ENCODE results near the gene CD52. TPM values are rescaled to one million over a fixed set of nuclear protein-coding genes. Genes with fewer than 3 reads are reported as not detected.

CD52 gene
- total and polyA plus RNA-seq, 4 donors, result 6.8 to 600 (median 320) TPM

DNA sequence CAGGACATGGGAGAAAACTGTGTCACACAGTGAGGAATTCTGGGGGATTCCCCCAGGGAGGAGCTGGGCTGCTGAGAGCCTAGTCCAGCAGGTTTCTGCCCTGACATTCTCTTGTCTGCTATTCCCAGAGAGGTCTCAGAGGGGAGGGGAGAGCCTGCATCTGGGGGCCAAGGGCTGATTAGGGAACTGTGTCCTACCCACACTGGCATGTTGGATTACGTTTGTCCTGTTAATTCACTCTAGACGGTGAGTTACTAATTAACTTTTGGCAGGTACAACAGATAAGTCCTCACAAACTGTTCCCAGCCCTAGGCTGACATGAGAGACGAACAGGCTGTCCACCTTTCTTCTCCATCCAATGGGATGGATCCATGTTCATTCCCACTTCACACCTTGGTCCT, 40.5 kb upstream of the CD52 start:
- Histone ChIP-seq H3K4me1 (ENCODE audit: control insufficient read depth in 5 of 5, insufficient read depth in 5 of 5, low read length in 5 of 5) (peaks cover 9 to 38% (median 29%) of the 10 kb centered on the region in 5 donors), H3K36me3 (ENCODE audit: control insufficient read depth in 4 of 4, insufficient read depth in 4 of 4, low read length in 4 of 4) (peaks cover 0 to 13% (median 7%) of the 10 kb centered on the region in 4 donors), H3K4me3 (no peak overlapping the region), H3K27ac (ENCODE audit: low read depth in 1 of 2, low read length in 1 of 2) (peak overlapping the region; percentile 63 to 96), H3K9me3 (ENCODE audit: control insufficient read depth in 4 of 4, insufficient read depth in 3 of 4, low read length in 3 of 4) (no peaks in the 10 kb centered on the region), H3K9ac (ENCODE audit: insufficient read depth in 1 of 2, low read length in 2 of 2) (no peak overlapping the region), H3K27me3 (ENCODE audit: control insufficient read depth in 3 of 3, insufficient read depth in 3 of 3, low read length in 2 of 3) (no peaks in the 10 kb centered on the region)
- ATAC-seq (ENCODE audit: insufficient read depth, low FRiP score) (no peak), DNase-seq (no peak)
- 67 to 83% methylated on average over 3 of the region's 3 CpGs for WGBS, 2 donors
- no peak for TF ChIP-seq CTCF (IDR thresholded peaks at IDR 0.05; ENCODE audit: control extremely low read depth, extremely low read depth)

DNA sequence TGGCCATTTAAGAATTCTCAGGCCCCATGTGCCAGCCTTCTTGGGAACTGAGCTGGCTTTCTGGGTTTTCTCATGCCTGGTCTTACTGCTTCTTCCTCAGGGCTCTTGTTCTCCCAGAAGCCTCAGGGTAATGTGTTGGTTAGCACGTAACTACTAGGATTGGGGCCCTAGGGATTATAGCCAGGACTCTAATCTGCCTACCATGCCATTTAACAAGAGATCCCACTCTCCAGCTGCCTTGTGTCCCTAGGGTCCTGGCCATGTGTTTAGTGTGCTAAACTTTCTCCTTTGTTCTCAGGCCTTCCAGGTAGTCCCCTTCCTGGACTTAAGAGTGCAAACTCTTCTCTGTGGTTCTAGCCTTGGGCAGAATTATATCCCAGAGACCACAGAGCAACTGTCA, 40.0 kb upstream of the CD52 start:
- TF ChIP-seq CTCF (IDR thresholded peaks at IDR 0.05; ENCODE audit: control extremely low read depth, extremely low read depth), result no peak
- no peak overlapping the region for H3K4me3 ChIP-seq
- no peaks in the 10 kb centered on the region for H3K27me3 ChIP-seq (ENCODE audit: control insufficient read depth in 3 of 3, insufficient read depth in 3 of 3, low read length in 2 of 3)
- WGBS, 2 donors, result 86 to 92% methylated on average over 1 of the region's 1 CpG
- peak overlapping the region; percentile 63 to 96 for H3K27ac ChIP-seq (ENCODE audit: low read depth in 1 of 2, low read length in 1 of 2)
- H3K9ac ChIP-seq (ENCODE audit: insufficient read depth in 1 of 2, low read length in 2 of 2), result no peak overlapping the region
- no peaks in the 10 kb centered on the region for H3K9me3 ChIP-seq (ENCODE audit: control insufficient read depth in 4 of 4, insufficient read depth in 3 of 4, low read length in 3 of 4)
- H3K4me1 ChIP-seq (ENCODE audit: control insufficient read depth in 5 of 5, insufficient read depth in 5 of 5, low read length in 5 of 5), result peaks cover 9 to 42% (median 31%) of the 10 kb centered on the region in 5 donors
- H3K36me3 ChIP-seq (ENCODE audit: control insufficient read depth in 4 of 4, insufficient read depth in 4 of 4, low read length in 4 of 4), result peaks cover 0 to 13% (median 8%) of the 10 kb centered on the region in 4 donors
- DNase-seq (no peak), ATAC-seq (ENCODE audit: insufficient read depth, low FRiP score) (no peak)

- WGBS, 2 donors, result 42 to 56% methylated on average over 4 of the region's 4 CpGs
- TF ChIP-seq CTCF (IDR thresholded peaks at IDR 0.05; ENCODE audit: control extremely low read depth, extremely low read depth), result no peak
- no peak overlapping the region for H3K4me3 ChIP-seq
- H3K9ac ChIP-seq (ENCODE audit: insufficient read depth in 1 of 2, low read length in 2 of 2), result no peak overlapping the region
- H3K27ac ChIP-seq (ENCODE audit: low read depth in 1 of 2, low read length in 1 of 2), result peak overlapping the region; percentile 63 to 96
- peaks cover 0 to 14% (median 8%) of the 10 kb centered on the region in 4 donors for H3K36me3 ChIP-seq (ENCODE audit: control insufficient read depth in 4 of 4, insufficient read depth in 4 of 4, low read length in 4 of 4)
- no peaks in the 10 kb centered on the region for H3K9me3 ChIP-seq (ENCODE audit: control insufficient read depth in 4 of 4, insufficient read depth in 3 of 4, low read length in 3 of 4)
- H3K4me1 ChIP-seq (ENCODE audit: control insufficient read depth in 5 of 5, insufficient read depth in 5 of 5, low read length in 5 of 5), result peaks cover 9 to 44% (median 31%) of the 10 kb centered on the region in 5 donors
- no peak for ATAC-seq (ENCODE audit: insufficient read depth, low FRiP score)
- H3K27me3 ChIP-seq (ENCODE audit: control insufficient read depth in 3 of 3, insufficient read depth in 3 of 3, low read length in 2 of 3), result no peaks in the 10 kb centered on the region
- DNase-seq, result peak in 1 of 3 donors; percentile 40
Measured at GRCh38 chr1:26278303-26278702, 39.5 kb upstream of the CD52 start.
